Keratinocyte (primary cell): ENCODE measurements around the gene MCM6. TPM values are rescaled to one million over a fixed set of nuclear protein-coding genes. Genes with fewer than 3 reads are reported as not detected.

ENCODE experiments used
- DNase-seq: peaks from one replicate; pipeline ENCODE4 v3.0.0-alpha.2; 2011; ENCODE audit warnings: low read depth, missing footprints, low spot score
- FAIRE-seq: peaks from 2 replicates; lab custom pipeline; 2011; peaks lifted over from hg19 to GRCh38; lab: Jason Lieb, UNC
- H2AFZ ChIP-seq: 2 replicates; pipeline ENCODE4 v1.6.0; 2012; ENCODE audit warnings: low read length, control low read depth, inconsistent platforms; ENCODE audit not compliant: control insufficient read depth
- H3K27ac ChIP-seq: 2 replicates; pipeline ENCODE4 v1.5.1; 2011; ENCODE audit warnings: low read length; ENCODE audit not compliant: control insufficient read depth, insufficient read depth
- H3K27me3 ChIP-seq: 3 replicates; pipeline ENCODE4 v1.6.0; 2011; ENCODE audit warnings: low read length; ENCODE audit not compliant: control insufficient read depth, insufficient read depth; ENCODE audit errors: extremely low read depth
- H3K36me3 ChIP-seq, 2 experiments: 2 replicates in 1 of 2; 3 replicates in 1 of 2; pipeline ENCODE4 v1.5.1; 2011; ENCODE audit warnings: low read length in 2 of 2, mild to moderate bottlenecking in 1 of 2; ENCODE audit not compliant: control insufficient read depth in 2 of 2, insufficient read depth in 2 of 2; ENCODE audit errors: extremely low read depth in 1 of 2
- H3K4me1 ChIP-seq: 3 replicates; pipeline ENCODE4 v1.5.1; 2011; ENCODE audit warnings: low read length; ENCODE audit not compliant: control insufficient read depth, insufficient read depth; ENCODE audit errors: extremely low read depth
- H3K4me2 ChIP-seq: 3 replicates; pipeline ENCODE4 v1.6.0; 2011; ENCODE audit warnings: low read depth, low read length; ENCODE audit not compliant: control insufficient read depth, insufficient read depth; ENCODE audit errors: extremely low read depth
- H3K4me3 ChIP-seq, 3 experiments: fragments of 200-600 bp in 1 of 3; sonication (generic) in 1 of 3; 2 replicates in 2 of 3; 3 replicates in 1 of 3; pipeline ENCODE4 v1.5.1; 2011 to 2016; ENCODE audit warnings: low read length in 3 of 3, mild to moderate bottlenecking in 3 of 3, control low read depth in 2 of 3, inconsistent platforms in 1 of 3, low read depth in 1 of 3, mixed read lengths in 1 of 3, mixed run types in 1 of 3, moderate library complexity in 1 of 3; ENCODE audit not compliant: control insufficient read depth in 2 of 3, insufficient read depth in 2 of 3; ENCODE audit errors: extremely low read depth in 1 of 3
- H3K79me2 ChIP-seq: 2 replicates; pipeline ENCODE4 v1.6.0; 2012; ENCODE audit warnings: low read length; ENCODE audit not compliant: control insufficient read depth, insufficient read depth
- H3K9ac ChIP-seq: 3 replicates; pipeline ENCODE4 v1.6.0; 2011; ENCODE audit warnings: low read length; ENCODE audit not compliant: control insufficient read depth, insufficient read depth; ENCODE audit errors: extremely low read depth
- H3K9me1 ChIP-seq: 3 replicates; pipeline ENCODE4 v1.6.0; 2011; ENCODE audit warnings: low read length; ENCODE audit not compliant: control insufficient read depth, insufficient read depth; ENCODE audit errors: extremely low read depth
- H3K9me3 ChIP-seq: 2 replicates; pipeline ENCODE4 v1.5.1; 2012; ENCODE audit warnings: low read depth, low read length; ENCODE audit not compliant: control insufficient read depth
- H4K20me1 ChIP-seq: 3 replicates; pipeline ENCODE4 v1.6.0; 2011; ENCODE audit warnings: low read length; ENCODE audit not compliant: control insufficient read depth, insufficient read depth; ENCODE audit errors: extremely low read depth
- CTCF ChIP-seq, 3 experiments: IDR thresholded peaks in 1 of 3; conservative IDR thresholded peaks in 1 of 3; optimal IDR thresholded peaks in 1 of 3; 2 replicates in 2 of 3; 3 replicates in 1 of 3; pipeline versions ENCODE3 to v1.5.1; 2011; ENCODE audit warnings: low read length in 3 of 3, mild to moderate bottlenecking in 3 of 3, moderate library complexity in 2 of 3, control low read depth in 1 of 3, inconsistent platforms in 1 of 3; ENCODE audit not compliant: insufficient read depth in 2 of 3; ENCODE audit errors: extremely low read depth in 1 of 3
- EZH2 ChIP-seq: IDR thresholded peaks from one replicate; pipeline ENCODE4 v1.6.1; 2012; ENCODE audit warnings: inconsistent platforms, mild to moderate bottlenecking, low read length, moderate library complexity
- dilution Hi-C: fragments of 300-500 bp; cut with MboI; formaldehyde crosslinking; loops from one replicate; pipeline ENCODE4 v1.7.0; 2020; ENCODE audit warnings: low sequenced_read_pairs; ENCODE audit not compliant: extremely low pct_ligation_motif_present
- polyA plus RNA-seq, 5 experiments: library from polyadenylated mRNA; depleted of rRNA in 3 of 5; stranded (reverse) in 3 of 5; stranded (forward) in 1 of 5; unstranded in 1 of 5; fragments of >200 nt; gene quantifications; 1 replicate in 1 of 5; 2 replicates in 3 of 5; 3 replicates in 1 of 5; pipeline versions ENCODE4 v1.2.1 to v1.2.3, GENCODE V29; 2011 to 2012; ENCODE audit warnings: missing spikeins in 2 of 5, low read depth in 1 of 5, low replicate concordance in 1 of 5

Gene MCM6
- polyA plus RNA-seq, 1 donor (not counting 4 experiments of a cell fraction or from before 2014, with no cell fraction given), result 23.2 TPM

- H3K27ac ChIP-seq, result no peak overlapping the region
- no peaks in the 10 kb centered on the region for H4K20me1 ChIP-seq
- DNase-seq (no peak), FAIRE-seq (no peak)
- H3K4me1 ChIP-seq, result no peaks in the 10 kb centered on the region
- H3K36me3 ChIP-seq, result peaks cover 0 to 5% of the 10 kb centered on the region in 2 experiments
- H3K27me3 ChIP-seq, result no peaks in the 10 kb centered on the region
- H3K9me3 ChIP-seq, result no peaks in the 10 kb centered on the region
- no peak overlapping the region for H3K9ac ChIP-seq
- no peak overlapping the region for H3K4me3 ChIP-seq
- no peaks in the 10 kb centered on the region for H3K79me2 ChIP-seq
- H3K4me2 ChIP-seq, result no peak overlapping the region
- dilution Hi-C loops, result no loop called here
- H2AFZ ChIP-seq, result no peak overlapping the region
- no peaks in the 10 kb centered on the region for H3K9me1 ChIP-seq
- TF ChIP-seq EZH2 (no peak), CTCF (optimal IDR thresholded peaks at IDR 0.05 in 1 of 3, IDR thresholded peaks at IDR 0.05 in 1 of 3, conservative IDR thresholded peaks at IDR 0.05 in 1 of 3; ENCODE audit: extremely low read depth in 1 of 3, insufficient read depth in 2 of 3, low read length in 3 of 3) (no peak)
Measured at GRCh38 chr2:135845257-135845656, 31.0 kb downstream of the MCM6 start.

GRCh38 chr2:135844301-135844895, 31.8 kb downstream of the MCM6 start:
- H3K27me3 ChIP-seq, result no peaks in the 10 kb centered on the region
- no peaks in the 10 kb centered on the region for H4K20me1 ChIP-seq
- H3K4me3 ChIP-seq, result no peak overlapping the region
- no peak overlapping the region for H3K9ac ChIP-seq
- no peaks in the 10 kb centered on the region for H3K4me1 ChIP-seq
- no peak for DNase-seq
- peaks cover 0 to 5% of the 10 kb centered on the region in 2 experiments for H3K36me3 ChIP-seq
- no peaks in the 10 kb centered on the region for H3K9me3 ChIP-seq
- no peaks in the 10 kb centered on the region for H3K79me2 ChIP-seq
- H2AFZ ChIP-seq, result no peak overlapping the region
- no peak for TF ChIP-seq CTCF (optimal IDR thresholded peaks at IDR 0.05 in 1 of 3, IDR thresholded peaks at IDR 0.05 in 1 of 3, conservative IDR thresholded peaks at IDR 0.05 in 1 of 3; ENCODE audit: extremely low read depth in 1 of 3, insufficient read depth in 2 of 3, low read length in 3 of 3)
- TF ChIP-seq EZH2, result no peak
- dilution Hi-C loops, result no loop called here
- no peak overlapping the region for H3K4me2 ChIP-seq
- no peak overlapping the region for H3K27ac ChIP-seq
- FAIRE-seq, result no peak
- no peaks in the 10 kb centered on the region for H3K9me1 ChIP-seq
